ENCODE measurements around the gene HOXC10.

HOXC10 gene

DNA sequence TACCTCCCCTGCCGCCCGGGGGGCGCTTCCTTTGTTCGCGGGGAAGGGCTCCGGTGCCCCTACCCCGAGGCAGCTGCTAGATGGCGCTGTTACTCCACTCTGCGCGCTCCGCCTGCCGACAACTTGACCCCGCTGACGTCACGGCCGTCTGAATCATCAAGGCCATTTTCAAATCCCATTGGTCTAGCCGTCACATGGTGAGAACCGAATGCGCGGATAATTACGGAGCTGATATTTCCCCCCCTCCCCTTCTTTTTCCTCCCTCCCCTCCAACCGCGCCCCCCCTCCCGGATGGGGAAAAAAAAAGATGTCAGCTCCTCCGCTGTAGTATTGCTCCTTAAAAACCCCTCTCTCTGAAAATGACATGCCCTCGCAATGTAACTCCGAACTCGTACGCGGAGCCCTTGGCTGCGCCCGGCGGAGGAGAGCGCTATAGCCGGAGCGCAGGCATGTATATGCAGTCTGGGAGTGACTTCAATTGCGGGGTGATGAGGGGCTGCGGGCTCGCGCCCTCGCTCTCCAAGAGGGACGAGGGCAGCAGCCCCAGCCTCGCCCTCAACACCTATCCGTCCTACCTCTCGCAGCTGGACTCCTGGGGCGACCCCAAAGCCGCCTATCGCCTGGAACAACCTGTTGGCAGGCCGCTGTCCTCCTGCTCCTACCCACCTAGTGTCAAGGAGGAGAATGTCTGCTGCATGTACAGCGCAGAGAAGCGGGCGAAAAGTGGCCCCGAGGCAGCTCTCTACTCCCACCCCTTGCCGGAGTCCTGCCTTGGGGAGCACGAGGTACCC is at the start of gene HOXC10:
Gene HOXC10, plus strand, starts transcription at position 246 of the 791 bp plus-strand sequence. Its CDS starts 114 bp downstream, at position 360.
- peak; percentile 75 for DNase-seq

- DNase-seq: no peak
These were observed 49.3 kb upstream of the HOXC10 start for GRCh38 chr12:53935383-53936341.

GRCh38 chr12:53937099-53937498 is 47.8 kb upstream of the HOXC10 start:
- no peak for DNase-seq

- DNase-seq: no peak
These were observed 47.2 kb upstream of the HOXC10 start for GRCh38 chr12:53937596-53938325.

DNA sequence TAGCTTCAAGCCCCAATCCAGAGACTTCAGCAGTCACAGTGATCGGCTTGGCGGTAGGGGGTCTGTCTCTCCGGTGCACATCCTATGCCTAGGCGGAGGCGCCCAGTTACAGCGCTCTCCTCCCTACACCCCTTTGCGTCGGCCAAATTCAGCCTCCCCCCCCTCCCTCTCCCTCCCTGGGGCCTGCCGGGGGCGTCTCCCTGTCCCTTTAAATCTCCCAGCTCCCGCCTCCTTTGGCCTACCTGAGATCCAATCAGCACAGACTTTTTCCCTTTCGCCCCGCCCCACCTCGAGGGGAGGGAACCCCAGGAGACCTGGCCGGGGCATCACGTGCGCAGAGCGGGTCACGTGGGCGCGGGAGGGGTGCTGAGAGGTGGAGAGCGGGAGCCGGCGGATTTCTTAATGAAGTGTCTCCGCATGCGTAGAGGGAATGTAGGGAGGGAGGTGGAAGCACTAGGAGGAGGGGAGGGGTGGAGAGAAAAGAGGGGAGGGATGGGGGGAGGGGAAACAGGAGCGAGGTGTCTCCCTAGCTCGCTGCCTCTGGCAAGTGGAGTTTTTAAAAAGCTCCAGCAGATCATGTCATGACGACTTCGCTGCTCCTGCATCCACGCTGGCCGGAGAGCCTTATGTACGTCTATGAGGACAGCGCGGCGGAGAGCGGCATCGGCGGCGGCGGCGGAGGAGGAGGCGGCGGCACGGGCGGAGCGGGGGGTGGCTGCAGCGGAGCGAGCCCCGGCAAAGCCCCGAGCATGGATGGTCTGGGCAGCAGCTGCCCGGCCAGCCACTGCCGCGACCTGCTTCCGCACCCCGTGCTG is 46.4 kb upstream of the HOXC10 start, which contains the start of gene HOXC13:
Gene HOXC13, plus strand, starts transcription at position 506 of the 815 bp plus-strand sequence. Its CDS starts 76 bp downstream, at position 582.
- DNase-seq: peak; percentile 56

DNA sequence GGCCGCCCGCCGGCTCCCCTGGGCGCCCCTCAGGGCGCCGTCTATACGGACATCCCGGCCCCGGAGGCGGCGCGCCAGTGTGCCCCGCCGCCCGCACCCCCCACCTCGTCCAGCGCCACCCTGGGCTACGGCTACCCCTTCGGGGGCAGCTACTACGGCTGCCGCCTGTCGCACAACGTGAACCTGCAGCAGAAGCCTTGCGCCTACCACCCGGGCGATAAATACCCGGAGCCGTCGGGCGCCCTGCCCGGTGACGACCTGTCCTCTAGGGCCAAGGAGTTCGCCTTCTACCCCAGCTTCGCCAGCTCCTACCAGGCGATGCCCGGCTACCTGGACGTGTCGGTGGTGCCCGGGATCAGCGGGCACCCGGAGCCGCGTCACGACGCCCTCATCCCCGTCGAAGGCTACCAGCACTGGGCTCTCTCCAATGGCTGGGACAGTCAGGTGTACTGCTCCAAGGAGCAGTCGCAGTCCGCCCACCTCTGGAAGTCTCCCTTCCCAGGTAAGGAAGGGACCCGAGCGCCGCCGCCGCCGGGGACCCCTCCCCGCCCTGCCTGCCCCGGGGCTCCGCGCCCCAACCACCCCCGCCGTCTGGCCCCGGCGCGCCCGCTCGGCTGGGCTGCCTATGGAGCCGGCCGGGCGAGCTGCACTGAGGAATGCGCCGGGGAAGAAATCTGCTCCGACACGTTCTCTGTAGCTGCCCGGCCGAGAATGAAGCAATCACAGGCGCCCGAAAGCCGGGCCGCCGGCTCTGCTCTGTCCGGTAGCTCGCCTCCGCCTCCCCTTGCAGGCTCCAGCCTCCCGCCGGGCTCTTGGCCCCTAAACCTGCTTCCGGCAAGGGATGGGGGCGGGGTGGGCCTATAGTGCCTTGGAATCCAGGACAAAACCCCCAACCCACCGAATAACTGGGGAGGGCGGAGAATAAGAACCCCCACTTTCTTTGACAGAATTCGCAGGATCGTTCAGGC is 45.5 kb upstream of the HOXC10 start:
- DNase-seq: no peak

- DNase-seq: no peak
These were observed 44.4 kb upstream of the HOXC10 start for GRCh38 chr12:53940443-53941014.

DNA sequence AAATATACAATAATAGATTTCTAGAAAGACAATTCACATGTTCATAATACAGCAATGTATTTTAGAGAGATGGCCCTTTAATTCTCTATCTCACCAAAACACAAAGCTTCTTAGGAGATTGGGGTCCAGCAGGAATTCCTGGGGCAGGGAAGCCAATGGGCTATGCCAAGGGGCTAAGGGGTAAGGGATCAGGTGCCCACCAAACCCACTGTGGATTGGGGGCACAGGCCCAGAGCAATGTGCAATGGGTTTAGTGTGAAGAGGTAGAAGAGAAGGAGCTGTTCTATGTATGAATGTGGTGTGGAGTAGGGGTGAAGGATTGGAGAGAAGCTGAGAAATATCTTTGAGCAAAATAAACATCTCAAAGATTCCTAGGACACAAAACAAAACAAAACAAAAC is 43.8 kb upstream of the HOXC10 start:
- no peak for DNase-seq

GRCh38 chr12:53941750-53942149 is 43.2 kb upstream of the HOXC10 start:
- no peak for DNase-seq

GRCh38 chr12:53942467-53942997 is 42.4 kb upstream of the HOXC10 start:
- no peak for DNase-seq

GRCh38 chr12:53944209-53944608 is 40.7 kb upstream of the HOXC10 start:
- no peak for DNase-seq

DNA sequence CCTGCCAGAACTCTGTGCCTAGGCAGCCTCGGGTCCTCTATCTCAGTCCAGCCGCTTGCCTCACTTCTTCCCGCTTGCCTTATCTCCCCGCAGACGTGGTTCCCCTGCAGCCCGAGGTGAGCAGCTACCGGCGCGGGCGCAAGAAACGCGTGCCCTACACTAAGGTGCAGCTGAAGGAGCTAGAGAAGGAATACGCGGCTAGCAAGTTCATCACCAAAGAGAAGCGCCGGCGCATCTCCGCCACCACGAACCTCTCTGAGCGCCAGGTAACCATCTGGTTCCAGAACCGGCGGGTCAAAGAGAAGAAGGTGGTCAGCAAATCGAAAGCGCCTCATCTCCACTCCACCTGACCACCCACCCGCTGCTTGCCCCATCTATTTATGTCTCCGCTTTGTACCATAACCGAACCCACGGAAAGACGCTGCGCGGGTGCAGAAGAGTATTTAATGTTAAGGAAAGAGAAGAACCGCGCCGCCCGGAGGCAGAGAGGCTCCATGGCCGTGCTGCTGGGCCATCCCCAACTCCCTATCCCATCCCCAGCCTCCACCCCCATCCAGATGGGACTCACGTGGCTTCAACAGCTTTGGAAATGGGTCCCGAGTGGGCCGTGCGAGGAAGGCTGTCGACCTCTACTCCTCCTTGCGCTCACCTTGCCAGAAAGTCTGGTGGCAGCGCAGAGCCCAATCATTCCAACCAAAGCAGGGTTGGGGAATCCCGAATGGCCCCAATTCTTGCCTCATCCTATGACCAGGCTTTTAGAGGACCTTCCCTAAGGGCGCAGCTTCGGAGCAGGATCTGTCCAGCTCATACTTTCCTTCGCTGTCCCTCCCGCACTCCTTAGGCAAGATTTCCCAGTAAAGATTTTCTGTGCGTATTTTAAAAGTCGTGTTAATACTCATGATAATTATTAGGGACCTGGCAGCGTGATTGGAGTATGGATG is 39.8 kb upstream of the HOXC10 start:
- DNase-seq: no peak

GRCh38 chr12:53947743-53948142 is 37.2 kb upstream of the HOXC10 start:
- no peak for DNase-seq

DNA sequence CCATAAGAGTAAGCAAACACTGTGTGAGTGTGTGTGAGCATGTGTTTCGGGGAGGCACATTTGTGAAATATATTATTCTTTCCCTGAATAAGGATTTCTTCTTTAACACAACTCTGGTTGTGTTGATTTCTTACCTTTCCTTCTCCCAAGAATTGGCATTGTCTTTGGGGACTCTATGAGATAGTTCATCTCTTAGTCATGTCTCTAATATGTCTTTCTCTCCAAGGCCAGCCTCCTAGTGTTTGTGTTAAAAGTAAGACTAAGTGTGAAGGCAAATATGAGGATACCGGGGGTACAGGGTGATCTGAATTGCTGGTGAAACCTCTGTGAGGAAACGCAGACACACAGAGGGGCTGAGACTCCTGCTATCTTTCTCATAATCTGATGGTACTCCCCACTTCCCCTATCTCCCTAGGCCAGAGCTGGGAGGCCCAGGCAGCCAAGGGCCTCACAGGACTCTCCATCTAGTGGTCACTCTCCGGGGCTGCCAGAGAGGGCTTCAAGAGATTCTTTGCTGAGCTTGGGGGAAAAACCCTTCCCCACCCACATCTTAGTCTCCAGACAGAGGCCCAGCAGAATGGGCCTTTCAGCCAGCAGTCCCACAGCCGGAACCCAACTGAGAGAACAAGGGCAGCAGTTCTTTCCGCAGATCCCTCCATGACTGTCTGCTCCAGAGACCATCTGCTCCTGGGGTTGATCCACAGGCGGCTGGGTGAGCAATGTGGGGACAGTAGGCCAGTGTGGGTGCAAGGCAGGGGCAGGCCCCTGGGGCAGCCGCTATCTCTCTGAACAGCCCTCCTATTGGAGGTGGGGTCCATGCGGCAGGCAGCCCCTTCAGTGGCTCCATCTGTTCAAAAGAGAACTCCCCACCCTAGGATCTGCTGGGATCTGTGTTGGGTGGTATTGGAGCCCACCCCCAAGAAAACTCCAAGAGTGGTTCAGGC is 36.0 kb upstream of the HOXC10 start:
- no peak for DNase-seq

- no peak for DNase-seq
These were observed 35.1 kb upstream of the HOXC10 start for GRCh38 chr12:53949631-53950436.

DNA sequence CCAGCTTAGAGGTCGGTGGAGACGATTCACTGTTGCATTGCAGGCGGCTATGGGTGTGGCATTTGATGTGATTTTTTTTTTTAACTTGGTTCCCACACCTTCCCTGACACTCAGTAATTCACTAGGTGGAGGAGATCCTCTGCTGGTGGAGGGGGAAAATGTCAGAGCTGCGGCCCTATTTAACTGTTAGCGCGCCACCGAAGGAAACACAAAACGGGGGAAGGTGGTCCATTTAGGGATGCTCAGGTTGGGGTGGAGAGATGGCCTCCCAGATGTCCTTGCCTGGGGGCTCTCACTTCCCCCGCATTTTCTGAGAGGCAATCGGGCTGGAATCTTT is 34.5 kb upstream of the HOXC10 start:
- no peak for DNase-seq

All from activated naive CD4-positive, alpha-beta T cell treated with anti-CD3 and anti-CD28 coated beads, Interleukin-2, amount 50 U/mL, for 16 hours (primary cell).